ENCODE measurements around the gene DKK3.
A peak's percentile ranks its signal among the peaks of the same experiment; 100 is the strongest.

DKK3 gene

GRCh38 chr11:11967669-11968510 lies 40.5 kb downstream of the DKK3 start:
- DNase-seq (ENCODE audit: low spot score): no peak

DNA sequence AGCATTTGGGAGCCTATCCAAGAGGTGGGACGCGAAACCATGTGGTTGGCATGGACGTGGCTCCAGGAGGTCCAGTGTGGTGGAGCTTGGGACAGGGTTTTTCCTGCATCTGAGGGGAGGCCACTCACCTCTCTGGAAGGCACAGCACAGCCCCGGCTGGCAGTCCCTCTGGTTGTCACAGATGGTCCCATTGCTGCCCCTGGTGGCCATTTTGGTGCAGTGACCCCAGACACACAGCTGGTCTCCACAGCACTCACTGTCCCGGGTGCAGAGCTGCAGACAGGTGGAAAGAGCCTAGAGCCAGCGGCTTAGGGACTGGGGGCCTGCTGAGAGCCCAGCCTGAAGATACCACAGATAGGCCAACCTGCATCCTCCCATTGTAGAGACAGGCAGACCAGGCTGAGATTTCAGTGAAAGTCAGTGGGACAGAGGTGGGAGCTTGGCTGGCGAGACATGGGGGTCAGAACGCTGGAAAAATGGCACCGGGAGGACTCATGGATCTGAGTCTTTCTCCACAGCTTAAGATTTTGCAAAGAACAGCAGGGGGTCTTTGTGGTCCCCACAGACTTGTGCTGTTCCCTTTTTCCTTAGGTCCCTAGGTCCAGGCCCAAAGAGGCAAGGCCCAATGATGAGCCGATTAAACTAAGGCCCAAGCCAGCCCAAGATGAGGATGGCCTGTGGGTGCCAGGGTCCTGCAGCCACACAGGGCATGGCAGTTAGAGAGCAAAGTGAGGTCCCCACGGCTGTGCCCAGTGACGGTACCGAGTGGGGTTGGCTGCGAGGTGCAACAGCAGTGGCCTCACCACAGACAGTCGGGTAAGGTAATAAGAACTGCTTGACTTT lies 41.4 kb downstream of the DKK3 start:
- DNase-seq (ENCODE audit: low spot score): peak; percentile 63

DNA sequence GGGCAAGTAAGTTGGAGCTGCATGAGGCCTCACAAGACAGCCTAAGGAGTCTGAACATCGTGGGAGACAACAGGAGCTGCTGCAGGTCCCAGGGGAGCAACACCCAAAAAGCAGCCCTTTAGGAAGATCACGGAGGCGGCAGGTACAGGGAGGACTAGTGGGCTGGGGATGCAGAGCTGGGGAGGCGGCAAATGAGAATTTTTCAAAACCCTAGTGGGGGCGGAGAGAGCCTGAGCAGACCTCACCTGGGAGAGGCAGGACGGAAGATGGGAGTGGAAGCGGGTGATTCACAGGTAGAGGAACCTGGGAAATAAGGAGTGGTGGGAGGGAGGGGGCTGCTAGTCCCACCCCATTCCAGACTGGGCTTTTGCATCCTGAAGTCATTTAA lies 42.1 kb downstream of the DKK3 start:
- no peak for DNase-seq (ENCODE audit: low spot score)

DNA sequence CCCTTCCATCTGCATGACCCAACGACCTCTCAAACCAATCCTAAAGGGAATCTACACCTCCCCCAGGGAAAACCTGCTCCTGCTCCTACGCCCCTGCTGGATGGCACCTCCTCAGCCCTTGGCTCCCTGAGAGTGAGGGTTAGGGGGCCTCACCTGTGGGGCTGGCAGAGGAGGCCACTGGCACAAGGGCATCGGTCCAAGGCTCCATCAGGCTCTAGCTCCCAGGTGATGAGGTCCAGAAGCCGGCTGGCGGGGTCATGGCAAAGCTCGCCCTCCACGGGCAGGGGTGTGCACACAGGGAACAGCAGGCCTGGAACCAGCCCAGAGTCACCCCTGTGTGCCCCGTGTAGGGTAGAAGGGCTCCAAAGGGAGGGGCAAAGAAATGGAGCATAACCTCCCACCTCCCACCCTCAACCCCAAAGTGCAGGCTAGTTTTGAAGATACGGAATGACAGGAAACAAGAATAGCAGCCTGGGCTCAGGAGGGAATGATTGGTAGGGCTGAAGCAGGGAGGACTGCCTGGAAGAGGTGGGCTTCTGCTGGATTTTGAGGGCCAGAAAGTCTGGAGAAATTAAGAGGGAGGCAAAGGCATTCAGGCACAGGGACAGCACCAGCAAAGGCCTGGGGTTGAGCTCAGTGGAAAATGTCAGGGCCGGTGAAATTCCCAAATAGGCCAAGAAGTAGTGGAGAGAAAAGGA lies 42.6 kb downstream of the DKK3 start:
- no peak for DNase-seq (ENCODE audit: low spot score)

- no peak for DNase-seq (ENCODE audit: low spot score)
These were observed 43.2 kb downstream of the DKK3 start for GRCh38 chr11:11965192-11965591.

- DNase-seq (ENCODE audit: low spot score): no peak
These were observed 43.7 kb downstream of the DKK3 start for GRCh38 chr11:11964774-11965150.

- DNase-seq (ENCODE audit: low spot score): no peak
These were observed 44.3 kb downstream of the DKK3 start for GRCh38 chr11:11963842-11964773.

DNA sequence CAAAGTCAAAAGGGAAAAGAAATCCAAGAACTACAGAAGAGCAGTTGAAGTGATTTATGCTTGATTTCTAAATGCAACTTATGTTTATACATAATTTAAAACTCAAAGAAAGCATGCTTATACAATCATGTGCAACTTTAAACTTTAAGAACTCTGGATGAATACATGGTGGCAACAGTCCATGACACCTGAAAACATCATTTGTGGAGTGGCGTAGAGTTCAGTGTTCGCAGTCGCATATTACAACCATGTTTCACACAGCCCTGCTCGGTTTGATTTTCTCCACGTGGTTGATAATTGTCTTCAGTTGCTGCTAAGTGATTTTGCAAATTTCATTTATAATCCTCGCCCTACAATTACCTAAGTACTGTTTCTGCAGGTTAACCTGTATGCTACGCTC lies 45.4 kb downstream of the DKK3 start:
- no peak for DNase-seq (ENCODE audit: low spot score)

DNA sequence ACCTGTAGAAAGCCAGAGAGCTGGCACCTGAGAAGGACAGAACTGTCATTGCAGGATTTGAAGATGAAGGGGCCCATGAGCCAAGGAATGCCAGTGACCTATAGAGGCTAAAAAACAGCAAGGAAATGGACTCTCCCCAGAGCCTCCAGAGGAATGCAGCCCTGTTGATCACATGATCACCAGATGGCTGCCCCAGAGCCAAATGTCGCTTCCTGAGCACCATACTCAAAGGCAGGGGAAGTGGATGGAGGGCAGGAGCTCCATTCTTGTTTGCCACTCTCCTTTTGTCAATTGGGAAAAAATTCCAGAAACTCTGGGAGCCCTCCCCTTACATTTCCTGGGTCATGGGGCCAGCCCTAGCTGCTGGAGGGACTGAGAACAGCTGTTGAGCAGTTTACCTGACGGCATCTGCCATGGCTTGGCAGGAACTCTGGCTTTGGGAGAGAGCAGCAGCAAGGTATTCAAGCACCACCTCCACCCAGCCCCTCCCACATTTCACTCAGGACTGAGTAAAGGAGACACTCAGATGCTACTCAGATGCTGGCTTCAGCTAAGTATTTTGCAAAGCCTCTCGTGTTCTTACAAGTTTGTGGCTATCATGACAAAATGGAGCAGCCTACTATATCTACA lies 46.9 kb downstream of the DKK3 start:
- DNase-seq (ENCODE audit: low spot score): no peak

DNA sequence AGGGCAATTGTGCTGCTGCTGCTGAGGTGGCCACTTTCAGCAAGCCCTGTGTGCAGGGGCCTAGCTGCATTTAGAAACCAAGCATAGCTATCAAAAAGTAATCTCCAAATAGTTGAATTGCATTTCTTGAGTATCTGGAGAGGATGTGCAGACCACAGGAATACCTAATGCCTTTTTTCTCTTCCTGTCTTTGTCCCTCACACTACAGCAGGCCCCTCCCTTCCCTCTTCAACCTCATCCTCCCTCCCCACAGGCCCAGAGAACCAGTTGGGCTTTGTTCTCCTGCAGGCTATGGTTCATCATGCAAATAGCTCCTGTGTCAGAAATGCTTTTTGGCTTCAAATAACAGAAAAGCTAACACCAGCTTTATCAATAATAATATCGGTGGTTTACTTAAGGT lies 47.7 kb downstream of the DKK3 start:
- DNase-seq (ENCODE audit: low spot score): no peak

- DNase-seq (ENCODE audit: low spot score): no peak
These were observed 48.8 kb downstream of the DKK3 start for GRCh38 chr11:11959601-11960000.

GRCh38 chr11:11958403-11959231 lies 49.8 kb downstream of the DKK3 start:
- no peak for DNase-seq (ENCODE audit: low spot score)

- DNase-seq (ENCODE audit: low spot score): no peak
These were observed 52.4 kb downstream of the DKK3 start for GRCh38 chr11:11956006-11956405.

DNA sequence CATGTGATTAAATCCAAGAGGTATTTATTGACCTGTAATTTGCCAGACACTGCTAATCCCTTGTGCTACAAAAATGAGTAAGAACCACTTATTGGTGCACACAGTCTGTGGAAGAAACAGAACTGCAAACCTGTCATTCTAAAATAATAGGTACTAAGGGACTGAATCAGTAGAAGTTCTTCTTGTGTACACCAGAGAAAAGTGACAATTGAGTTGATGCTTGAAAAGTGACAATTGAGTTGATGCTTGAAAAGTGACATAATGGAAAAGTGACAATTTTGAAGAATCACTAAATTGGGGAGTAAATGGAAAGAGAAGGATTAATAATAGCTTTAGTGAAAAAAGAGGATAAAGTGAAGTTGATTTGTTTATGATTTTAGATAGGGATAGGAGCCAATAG lies 56.4 kb downstream of the DKK3 start:
- no peak for DNase-seq (ENCODE audit: low spot score)

DNA sequence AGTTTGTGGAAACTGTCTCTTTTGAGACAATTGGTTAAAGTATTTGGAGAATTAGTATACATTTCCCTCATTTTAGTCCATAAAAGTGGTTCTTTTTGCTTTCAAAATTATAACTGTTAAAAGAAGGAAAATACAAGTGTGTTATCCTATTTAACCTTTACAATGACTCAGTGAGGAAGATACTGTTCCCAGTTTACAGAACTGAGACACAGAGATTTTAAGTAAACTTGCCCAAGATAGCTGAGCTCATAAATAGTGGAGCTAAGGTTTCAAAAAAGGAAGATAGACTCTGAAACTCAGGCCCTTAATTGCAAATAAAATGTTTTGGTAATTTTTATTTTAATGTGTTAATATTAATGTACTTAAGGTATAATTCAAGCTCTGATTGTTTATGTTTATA lies 58.9 kb downstream of the DKK3 start:
- DNase-seq (ENCODE audit: low spot score): no peak

GRCh38 chr11:11948242-11948947 lies 60.0 kb downstream of the DKK3 start:
- DNase-seq (ENCODE audit: low spot score): no peak

- no peak for DNase-seq (ENCODE audit: low spot score)
These were observed 60.6 kb downstream of the DKK3 start for GRCh38 chr11:11947825-11948224.

DNA sequence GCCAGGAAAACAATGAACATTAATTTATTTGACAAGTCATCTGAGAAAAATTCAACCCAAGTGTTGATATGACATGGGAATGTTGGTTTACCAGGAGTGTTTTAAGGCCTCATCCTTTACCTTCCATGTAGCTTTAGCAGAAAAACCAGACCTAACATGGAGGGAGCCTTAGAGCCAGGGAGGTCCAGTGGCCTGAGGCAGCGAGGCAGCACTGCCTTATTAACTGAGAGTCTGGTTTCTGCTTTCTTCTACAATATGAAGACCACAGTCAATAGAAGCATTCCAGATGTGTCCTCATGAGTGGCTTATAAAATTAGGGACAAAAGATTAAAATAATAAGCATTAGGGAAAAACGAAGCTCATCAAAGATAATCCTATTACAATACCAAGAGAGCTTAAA lies 61.5 kb downstream of the DKK3 start:
- DNase-seq (ENCODE audit: low spot score): no peak

DNA sequence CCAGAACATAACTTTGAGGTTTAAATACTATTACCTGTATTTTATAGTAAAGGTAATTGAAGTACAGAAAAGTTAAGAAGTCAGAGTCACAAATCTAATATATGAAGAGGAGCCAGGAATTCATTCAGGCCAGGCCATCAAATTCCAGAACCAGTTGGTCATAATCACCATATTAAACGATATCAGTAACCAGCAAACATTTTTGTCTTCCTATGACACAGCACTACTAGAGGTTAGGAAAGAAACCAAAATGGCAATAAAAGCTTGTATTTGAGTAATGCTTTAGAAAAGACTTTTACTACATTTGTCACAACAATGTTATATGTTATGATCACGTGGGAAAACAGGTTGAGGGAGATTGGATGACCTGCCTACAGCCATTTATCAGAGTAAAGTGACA lies 62.2 kb downstream of the DKK3 start:
- no peak for DNase-seq (ENCODE audit: low spot score)

DNA sequence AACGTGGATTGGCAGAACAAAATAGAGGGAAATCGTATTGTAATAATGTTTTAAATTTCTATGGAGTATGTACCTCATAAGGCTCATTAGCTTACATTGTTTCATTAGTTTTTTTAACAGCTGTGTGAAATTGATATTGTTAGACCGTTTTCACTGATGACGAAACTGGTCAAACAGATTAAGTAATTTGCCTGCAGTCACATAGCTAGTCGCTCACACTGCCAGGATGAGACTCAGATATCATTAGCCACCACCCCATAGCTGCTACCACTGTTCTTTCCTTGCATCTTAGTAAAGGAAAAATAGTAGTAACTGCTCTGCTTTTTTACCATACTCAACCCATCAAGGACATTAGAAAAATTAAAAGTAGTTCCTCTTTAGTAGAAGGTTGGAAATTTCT lies 64.0 kb downstream of the DKK3 start:
- no peak for DNase-seq (ENCODE audit: low spot score)

Data from HuH-7.5 (cell line).